ENCODE measurements around the gene CALML5.

DNA sequence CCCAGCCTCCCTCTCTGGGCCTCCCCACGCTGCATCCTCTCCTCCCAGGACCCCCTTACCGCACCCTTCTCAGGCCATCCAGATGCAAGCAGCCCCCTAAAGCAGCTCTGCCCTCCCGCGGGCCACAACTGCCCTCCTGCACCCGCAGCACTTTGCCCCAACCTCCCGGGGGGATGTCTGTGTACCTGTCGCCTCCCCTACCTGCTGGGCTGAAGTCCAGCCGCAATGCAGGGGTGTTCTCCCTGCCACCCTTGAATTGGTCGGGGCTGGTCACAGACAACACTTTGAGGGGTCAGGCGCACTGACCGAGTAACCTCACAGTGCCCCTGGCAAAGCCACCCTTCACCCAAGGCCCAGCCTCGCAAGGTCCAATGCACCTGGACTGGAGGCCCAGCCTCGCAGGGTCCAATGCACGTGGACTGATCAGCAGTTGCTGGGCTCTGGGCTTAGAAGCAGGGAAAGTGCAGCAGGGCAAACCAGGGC lies 8.3 kb upstream of the CALML5 start:
- TF ChIP-seq CTCF (IDR thresholded peaks at IDR 0.05) (no peak), MXI1 (IDR thresholded peaks at IDR 0.05; ENCODE audit: low read depth, low read length) (no peak), ZBTB33 (IDR thresholded peaks at IDR 0.05; ENCODE audit: borderline replicate concordance, low read depth) (no peak), SIN3A (IDR thresholded peaks at IDR 0.05; ENCODE audit: borderline replicate concordance, low read depth, low read length) (no peak), POLR2AphosphoS5 (IDR thresholded peaks at IDR 0.05; ENCODE audit: low read depth, low read length) (no peak), ELF1 (IDR thresholded peaks at IDR 0.05) (no peak), FOSL2 (IDR thresholded peaks at IDR 0.05; ENCODE audit: borderline replicate concordance, low read depth) (no peak), USF2 (IDR thresholded peaks at IDR 0.05; ENCODE audit: borderline replicate concordance, low read depth, low read length) (no peak), NRF1 (IDR thresholded peaks at IDR 0.05; ENCODE audit: low read depth, low read length) (no peak), GABPA (IDR thresholded peaks at IDR 0.05; ENCODE audit: low read depth) (no peak), EP300 (IDR thresholded peaks at IDR 0.05; ENCODE audit: borderline replicate concordance in 1 of 2, low read depth in 1 of 2, low read length in 1 of 2) (no peak)

Data from SK-N-SH (cell line).